HepG2 (cell line): ENCODE measurements around the gene TP73. TPM values are rescaled to one million over a fixed set of nuclear protein-coding genes. Genes with fewer than 3 reads are reported as not detected.
A peak's percentile ranks its signal among the peaks of the same experiment; 100 is the strongest.

Experiments used
- ARNT2 ChIP-seq: sonication (generic); formaldehyde crosslinking; IDR thresholded peaks from 2 replicates; pipeline ENCODE4 v1.8.0; 2022; ENCODE audit warnings: mild to moderate bottlenecking, low read depth, missing genetic modification reagents, moderate library complexity
- GABPA ChIP-seq, 2 experiments: IDR thresholded peaks; 2 replicates each; pipeline ENCODE4 v1.6.1; 2011 to 2016; ENCODE audit warnings: low read depth in 2 of 2, low read length in 1 of 2, missing biosample characterization in 1 of 2, missing genetic modification characterization in 1 of 2
- GTF2F1 ChIP-seq: fragments of 150-350 bp; IDR thresholded peaks from 2 replicates; pipeline ENCODE4 v1.6.1; 2014; ENCODE audit warnings: low read length
- HMG20A ChIP-seq: IDR thresholded peaks from 2 replicates; pipeline ENCODE4 v1.6.1; 2016; ENCODE audit warnings: borderline replicate concordance
- IKZF1 ChIP-seq: fragments of 450-650 bp; IDR thresholded peaks from 2 replicates; pipeline ENCODE4 v1.7.1; 2016
- PRMT3 ChIP-seq: sonication (generic); formaldehyde crosslinking; IDR thresholded peaks from 2 replicates; pipeline ENCODE4 v1.8.1; 2022; ENCODE audit warnings: low read depth, mild to moderate bottlenecking, moderate library complexity, missing genetic modification reagents, borderline replicate concordance
- SIX1 ChIP-seq: sonication (generic); formaldehyde crosslinking; IDR thresholded peaks from 2 replicates; pipeline ENCODE4 v1.4.0; 2020; ENCODE audit warnings: missing genetic modification reagents, borderline replicate concordance
- ZFP82 ChIP-seq: sonication (generic); formaldehyde crosslinking; IDR thresholded peaks from 2 replicates; pipeline ENCODE4 v1.5.1; 2020; ENCODE audit warnings: mild to moderate bottlenecking, missing genetic modification reagents, borderline replicate concordance
- ZNF180 ChIP-seq: sonication (generic); formaldehyde crosslinking; IDR thresholded peaks from 2 replicates; pipeline ENCODE4 v1.4.0; 2020; ENCODE audit warnings: low read depth, missing genetic modification reagents, borderline replicate concordance
- ZNF260 ChIP-seq: sonication (generic); formaldehyde crosslinking; IDR thresholded peaks from 2 replicates; pipeline ENCODE4 v1.4.0; 2020; ENCODE audit warnings: missing genetic modification reagents, low read depth, mild to moderate bottlenecking, borderline replicate concordance
- ZNF33A ChIP-seq: sonication (generic); formaldehyde crosslinking; IDR thresholded peaks from 2 replicates; pipeline ENCODE4 v1.5.1; 2020; ENCODE audit warnings: missing genetic modification reagents, mild to moderate bottlenecking, moderate library complexity, borderline replicate concordance
- ZNF382 ChIP-seq: sonication (generic); formaldehyde crosslinking; IDR thresholded peaks from 2 replicates; pipeline ENCODE4 v1.5.0; 2020; ENCODE audit warnings: missing genetic modification reagents, mild to moderate bottlenecking, borderline replicate concordance
- ZNF570 ChIP-seq: sonication (generic); formaldehyde crosslinking; IDR thresholded peaks from 2 replicates; pipeline ENCODE4 v1.4.0; 2020; ENCODE audit warnings: mild to moderate bottlenecking, missing genetic modification reagents, borderline replicate concordance
- ZNF879 ChIP-seq: sonication (generic); formaldehyde crosslinking; IDR thresholded peaks from 2 replicates; pipeline ENCODE4 v1.8.1; 2023; ENCODE audit warnings: missing genetic modification reagents
- polyA plus RNA-seq, 8 experiments: library from polyadenylated mRNA; depleted of rRNA in 3 of 8; stranded (reverse) in 7 of 8; unstranded in 1 of 8; fragments of >200 nt; fragmentation: Illumina TruSeq in 4 of 8; extraction: Trizol in 4 of 8; gene quantifications; 2 replicates each; pipeline versions ENCODE4 v1.2.1 to v1.2.3, GENCODE V29; 2011 to 2016; ENCODE audit warnings: low read depth in 4 of 8, missing spikeins in 1 of 8, mixed read lengths in 1 of 8; ENCODE audit not compliant: insufficient read depth in 1 of 8
- total RNA-seq, 5 experiments: library from RNA; depleted of rRNA; stranded (reverse); fragments of >200 nt; fragmentation: Illumina TruSeq; extraction: Trizol; gene quantifications; 2 replicates each; pipeline ENCODE4 v1.2.3, GENCODE V29; 2016; ENCODE audit warnings: low read depth in 1 of 5
- TF ChIP-seq, protein P1 (sequence below): sonication (generic); formaldehyde crosslinking; IDR thresholded peaks from 2 replicates; pipeline ENCODE4 v1.4.0; 2020; ENCODE audit warnings: missing genetic modification reagents
- TF ChIP-seq, protein P2 (sequence below): sonication (generic); formaldehyde crosslinking; IDR thresholded peaks from 2 replicates; pipeline ENCODE4 v1.8.1; 2023; ENCODE audit warnings: mild to moderate bottlenecking, inconsistent platforms, moderate library complexity, missing genetic modification reagents, borderline replicate concordance
- TF ChIP-seq, protein P3 (sequence below), 2 experiments: IDR thresholded peaks; 2 replicates each; pipeline ENCODE4 v1.6.1; 2011 to 2012; ENCODE audit warnings: low read length in 2 of 2, borderline replicate concordance in 1 of 2, low read depth in 1 of 2, mild to moderate bottlenecking in 1 of 2, moderate library complexity in 1 of 2
- TF ChIP-seq, protein P4 (sequence below): sonication (generic); formaldehyde crosslinking; IDR thresholded peaks from 2 replicates; pipeline ENCODE4 v1.5.1; 2020; ENCODE audit warnings: mild to moderate bottlenecking, missing genetic modification reagents

Gene TP73
- total and polyA plus RNA-seq, 2 of the 13 experiments (the other 11 are each of a cell fraction or from before 2014, with no cell fraction given) = 0.49 to 1.1 TPM

DNA sequence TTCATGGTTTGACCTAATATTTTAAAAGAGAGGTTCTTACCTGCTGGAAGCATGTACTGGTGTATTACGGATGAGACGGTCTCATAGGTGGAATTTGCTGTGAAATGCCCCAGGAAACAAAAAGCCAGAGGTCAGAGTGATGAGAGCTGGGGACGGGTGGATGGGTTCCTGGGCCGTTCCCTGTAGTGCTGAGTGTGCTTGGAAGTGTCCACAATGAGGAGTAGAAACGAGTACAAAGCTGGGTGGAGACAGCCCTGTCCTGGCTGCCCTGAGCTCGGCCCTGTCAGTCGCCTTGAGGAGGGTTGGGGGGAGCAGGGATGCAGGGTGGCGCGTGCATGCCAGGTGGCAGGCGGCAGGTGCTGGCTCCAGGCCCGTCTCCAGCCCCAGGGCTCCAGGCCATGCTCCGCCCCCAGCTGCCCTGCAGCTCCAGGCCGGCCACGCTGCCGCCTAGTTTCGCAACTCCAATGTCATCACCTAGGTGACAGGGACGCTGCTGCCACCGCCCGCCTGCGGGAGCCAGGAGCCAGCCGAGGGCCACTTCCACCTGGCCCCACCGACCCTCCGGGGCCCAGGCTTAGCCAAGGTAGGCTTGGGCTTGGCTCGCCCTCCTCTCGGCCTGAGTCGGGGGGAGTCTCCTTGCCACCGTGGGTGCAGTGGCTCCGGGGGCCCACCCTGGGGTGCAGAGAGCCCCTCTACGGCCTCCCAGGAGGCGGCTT is 16.4 kb downstream of the TP73 start (continued):
- TF ChIP-seq GTF2F1 = no peak
- 0 out of 2 replicates have a peak, but pooled peaks have one; percentile 14 for TF ChIP-seq ARNT2 (CRISPR knock-in tag)
- TF ChIP-seq, protein P1, sequence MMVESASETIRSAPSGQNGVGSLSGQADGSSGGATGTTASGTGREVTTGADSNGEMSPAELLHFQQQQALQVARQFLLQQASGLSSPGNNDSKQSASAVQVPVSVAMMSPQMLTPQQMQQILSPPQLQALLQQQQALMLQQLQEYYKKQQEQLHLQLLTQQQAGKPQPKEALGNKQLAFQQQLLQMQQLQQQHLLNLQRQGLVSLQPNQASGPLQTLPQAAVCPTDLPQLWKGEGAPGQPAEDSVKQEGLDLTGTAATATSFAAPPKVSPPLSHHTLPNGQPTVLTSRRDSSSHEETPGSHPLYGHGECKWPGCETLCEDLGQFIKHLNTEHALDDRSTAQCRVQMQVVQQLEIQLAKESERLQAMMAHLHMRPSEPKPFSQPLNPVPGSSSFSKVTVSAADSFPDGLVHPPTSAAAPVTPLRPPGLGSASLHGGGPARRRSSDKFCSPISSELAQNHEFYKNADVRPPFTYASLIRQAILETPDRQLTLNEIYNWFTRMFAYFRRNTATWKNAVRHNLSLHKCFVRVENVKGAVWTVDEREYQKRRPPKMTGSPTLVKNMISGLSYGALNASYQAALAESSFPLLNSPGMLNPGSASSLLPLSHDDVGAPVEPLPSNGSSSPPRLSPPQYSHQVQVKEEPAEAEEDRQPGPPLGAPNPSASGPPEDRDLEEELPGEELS (CRISPR knock-in tag) = peak; percentile 42; the same call in 1 of the 2 replicates
- no peak for TF ChIP-seq ZNF570 (CRISPR knock-in tag)
- TF ChIP-seq GABPA (IDR thresholded peaks at IDR 0.05; ENCODE audit: low read depth, low read length) = no peak
- TF ChIP-seq GABPA (CRISPR knock-in tag; IDR thresholded peaks at IDR 0.05; ENCODE audit: low read depth) = no peak
- no peak for TF ChIP-seq SIX1 (CRISPR knock-in tag)
- TF ChIP-seq ZNF382 = no peak
- TF ChIP-seq ZNF180 (CRISPR knock-in tag) = no peak
- TF ChIP-seq, protein P2, sequence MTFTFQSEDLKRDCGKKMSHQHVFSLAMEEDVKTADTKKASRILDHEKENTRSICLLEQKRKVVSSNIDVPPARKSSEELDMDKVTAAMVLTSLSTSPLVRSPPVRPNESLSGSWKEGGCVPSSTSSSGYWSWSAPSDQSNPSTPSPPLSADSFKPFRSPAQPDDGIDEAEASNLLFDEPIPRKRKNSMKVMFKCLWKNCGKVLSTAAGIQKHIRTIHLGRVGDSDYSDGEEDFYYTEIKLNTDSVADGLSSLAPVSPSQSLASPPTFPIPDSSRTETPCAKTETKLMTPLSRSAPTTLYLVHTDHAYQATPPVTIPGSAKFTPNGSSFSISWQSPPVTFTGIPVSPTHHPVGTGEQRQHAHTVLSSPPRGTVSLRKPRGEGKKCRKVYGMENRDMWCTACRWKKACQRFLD (CRISPR knock-in tag) = 0 out of 2 replicates have a peak, but pooled peaks have one; percentile 54
- 0 out of 2 replicates have a peak, but pooled peaks have one; percentile 29 for TF ChIP-seq HMG20A (CRISPR knock-in tag)
- TF ChIP-seq ZNF260 (CRISPR knock-in tag) = no peak
- TF ChIP-seq, protein P3, sequence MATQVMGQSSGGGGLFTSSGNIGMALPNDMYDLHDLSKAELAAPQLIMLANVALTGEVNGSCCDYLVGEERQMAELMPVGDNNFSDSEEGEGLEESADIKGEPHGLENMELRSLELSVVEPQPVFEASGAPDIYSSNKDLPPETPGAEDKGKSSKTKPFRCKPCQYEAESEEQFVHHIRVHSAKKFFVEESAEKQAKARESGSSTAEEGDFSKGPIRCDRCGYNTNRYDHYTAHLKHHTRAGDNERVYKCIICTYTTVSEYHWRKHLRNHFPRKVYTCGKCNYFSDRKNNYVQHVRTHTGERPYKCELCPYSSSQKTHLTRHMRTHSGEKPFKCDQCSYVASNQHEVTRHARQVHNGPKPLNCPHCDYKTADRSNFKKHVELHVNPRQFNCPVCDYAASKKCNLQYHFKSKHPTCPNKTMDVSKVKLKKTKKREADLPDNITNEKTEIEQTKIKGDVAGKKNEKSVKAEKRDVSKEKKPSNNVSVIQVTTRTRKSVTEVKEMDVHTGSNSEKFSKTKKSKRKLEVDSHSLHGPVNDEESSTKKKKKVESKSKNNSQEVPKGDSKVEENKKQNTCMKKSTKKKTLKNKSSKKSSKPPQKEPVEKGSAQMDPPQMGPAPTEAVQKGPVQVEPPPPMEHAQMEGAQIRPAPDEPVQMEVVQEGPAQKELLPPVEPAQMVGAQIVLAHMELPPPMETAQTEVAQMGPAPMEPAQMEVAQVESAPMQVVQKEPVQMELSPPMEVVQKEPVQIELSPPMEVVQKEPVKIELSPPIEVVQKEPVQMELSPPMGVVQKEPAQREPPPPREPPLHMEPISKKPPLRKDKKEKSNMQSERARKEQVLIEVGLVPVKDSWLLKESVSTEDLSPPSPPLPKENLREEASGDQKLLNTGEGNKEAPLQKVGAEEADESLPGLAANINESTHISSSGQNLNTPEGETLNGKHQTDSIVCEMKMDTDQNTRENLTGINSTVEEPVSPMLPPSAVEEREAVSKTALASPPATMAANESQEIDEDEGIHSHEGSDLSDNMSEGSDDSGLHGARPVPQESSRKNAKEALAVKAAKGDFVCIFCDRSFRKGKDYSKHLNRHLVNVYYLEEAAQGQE (IDR thresholded peaks at IDR 0.05; ENCODE audit: borderline replicate concordance in 1 of 2, low read depth in 1 of 2, low read length in 2 of 2) = no peak
- no peak for TF ChIP-seq PRMT3 (CRISPR knock-in tag)
- TF ChIP-seq, protein P4, sequence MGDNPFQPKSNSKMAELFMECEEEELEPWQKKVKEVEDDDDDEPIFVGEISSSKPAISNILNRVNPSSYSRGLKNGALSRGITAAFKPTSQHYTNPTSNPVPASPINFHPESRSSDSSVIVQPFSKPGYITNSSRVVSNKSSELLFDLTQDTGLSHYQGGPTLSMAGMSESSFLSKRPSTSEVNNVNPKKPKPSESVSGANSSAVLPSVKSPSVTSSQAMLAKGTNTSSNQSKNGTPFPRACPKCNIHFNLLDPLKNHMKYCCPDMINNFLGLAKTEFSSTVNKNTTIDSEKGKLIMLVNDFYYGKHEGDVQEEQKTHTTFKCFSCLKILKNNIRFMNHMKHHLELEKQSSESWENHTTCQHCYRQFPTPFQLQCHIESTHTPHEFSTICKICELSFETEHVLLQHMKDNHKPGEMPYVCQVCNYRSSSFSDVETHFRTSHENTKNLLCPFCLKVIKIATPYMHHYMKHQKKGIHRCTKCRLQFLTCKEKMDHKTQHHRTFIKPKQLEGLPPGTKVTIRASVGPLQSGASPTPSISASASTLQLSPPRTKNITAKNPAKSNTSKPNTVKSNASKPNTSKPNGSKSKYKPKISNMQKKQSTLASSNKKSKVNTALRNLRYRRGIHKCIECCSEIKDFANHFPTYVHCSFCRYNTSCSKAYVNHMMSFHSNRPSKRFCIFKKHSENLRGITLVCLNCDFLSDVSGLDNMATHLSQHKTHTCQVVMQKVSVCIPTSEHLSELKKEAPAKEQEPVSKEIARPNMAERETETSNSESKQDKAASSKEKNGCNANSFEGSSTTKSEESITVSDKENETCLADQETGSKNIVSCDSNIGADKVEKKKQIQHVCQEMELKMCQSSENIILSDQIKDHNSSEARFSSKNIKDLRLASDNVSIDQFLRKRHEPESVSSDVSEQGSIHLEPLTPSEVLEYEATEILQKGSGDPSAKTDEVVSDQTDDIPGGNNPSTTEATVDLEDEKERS (CRISPR knock-in tag) = 0 out of 2 replicates have a peak, but pooled peaks have one; percentile 46
- no peak for TF ChIP-seq IKZF1
- no peak for TF ChIP-seq ZFP82 (CRISPR knock-in tag)
- peak; percentile 72; the same call in 1 of the 2 replicates for TF ChIP-seq ZNF879 (CRISPR knock-in tag)
- no peak for TF ChIP-seq ZNF33A
